Astrocyte (in vitro differentiated cells and primary cell): Measurements from ENCODE around the gene TMED8.

Experiments
- EZH2 ChIP-seq: IDR thresholded peaks from 2 replicates; pipeline ENCODE4 v1.6.1; 2012; ENCODE audit warnings: mild to moderate bottlenecking, low read length, inconsistent platforms; ENCODE audit not compliant: insufficient read depth
- TF ChIP-seq, protein P1 (sequence below): IDR thresholded peaks from 2 replicates; pipeline ENCODE4 v1.5.1; 2011; ENCODE audit warnings: low read depth, mild to moderate bottlenecking, inconsistent platforms, low read length, moderate library complexity; ENCODE audit not compliant: insufficient read depth

DNA sequence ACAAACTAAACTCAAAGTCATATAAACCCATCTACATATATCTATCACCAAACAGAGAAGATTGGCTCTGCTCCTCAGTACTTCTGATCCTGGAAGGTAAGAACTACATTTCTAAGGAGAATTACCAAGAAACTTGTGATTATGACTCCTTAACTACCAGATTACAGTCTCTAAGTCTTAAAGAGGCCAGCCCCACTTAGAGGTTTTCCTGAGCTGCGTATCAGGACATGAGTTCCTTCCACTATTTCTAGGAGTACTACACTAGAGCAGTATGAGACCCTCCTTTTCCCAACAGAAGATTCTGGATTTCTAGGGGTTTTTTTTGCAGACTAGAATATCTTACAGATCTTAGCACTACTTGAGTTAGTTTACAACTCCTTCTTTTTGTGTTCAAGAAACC lies 46.5 kb upstream of the TMED8 start, which contains the start of gene NOXRED1:
- TF ChIP-seq, protein P1, sequence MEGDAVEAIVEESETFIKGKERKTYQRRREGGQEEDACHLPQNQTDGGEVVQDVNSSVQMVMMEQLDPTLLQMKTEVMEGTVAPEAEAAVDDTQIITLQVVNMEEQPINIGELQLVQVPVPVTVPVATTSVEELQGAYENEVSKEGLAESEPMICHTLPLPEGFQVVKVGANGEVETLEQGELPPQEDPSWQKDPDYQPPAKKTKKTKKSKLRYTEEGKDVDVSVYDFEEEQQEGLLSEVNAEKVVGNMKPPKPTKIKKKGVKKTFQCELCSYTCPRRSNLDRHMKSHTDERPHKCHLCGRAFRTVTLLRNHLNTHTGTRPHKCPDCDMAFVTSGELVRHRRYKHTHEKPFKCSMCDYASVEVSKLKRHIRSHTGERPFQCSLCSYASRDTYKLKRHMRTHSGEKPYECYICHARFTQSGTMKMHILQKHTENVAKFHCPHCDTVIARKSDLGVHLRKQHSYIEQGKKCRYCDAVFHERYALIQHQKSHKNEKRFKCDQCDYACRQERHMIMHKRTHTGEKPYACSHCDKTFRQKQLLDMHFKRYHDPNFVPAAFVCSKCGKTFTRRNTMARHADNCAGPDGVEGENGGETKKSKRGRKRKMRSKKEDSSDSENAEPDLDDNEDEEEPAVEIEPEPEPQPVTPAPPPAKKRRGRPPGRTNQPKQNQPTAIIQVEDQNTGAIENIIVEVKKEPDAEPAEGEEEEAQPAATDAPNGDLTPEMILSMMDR: no peak
- no peak for TF ChIP-seq EZH2
